Stomach (tissue), 4 donors: ENCODE measurements around the gene PTPN14.

ENCODE experiments used
- POLR2A ChIP-seq, 4 donors: fragments of 450-650 bp; IDR thresholded peaks; one replicate each; pipeline ENCODE4 v1.6.1; 2016; ENCODE audit warnings: antibody characterized with exemption in 4 of 4, control low read depth in 2 of 4, mild to moderate bottlenecking in 1 of 4, moderate library complexity in 1 of 4
- POLR2AphosphoS5 ChIP-seq, 3 donors: sonication (generic); formaldehyde crosslinking; IDR thresholded peaks; one replicate each; pipeline ENCODE4 v1.6.1; 2016; ENCODE audit warnings: antibody characterized with exemption in 3 of 3
- TF ChIP-seq, protein P1 (sequence below), 7 experiments: fragments of 450-650 bp in 4 of 7; fragments of 200-600 bp in 3 of 7; sonication (generic) in 3 of 7; IDR thresholded peaks; one replicate each; pipeline ENCODE4 v1.5.1; 2016 to 2019; ENCODE audit warnings: antibody characterized with exemption in 7 of 7, control low read depth in 2 of 7, mild to moderate bottlenecking in 1 of 7

DNA sequence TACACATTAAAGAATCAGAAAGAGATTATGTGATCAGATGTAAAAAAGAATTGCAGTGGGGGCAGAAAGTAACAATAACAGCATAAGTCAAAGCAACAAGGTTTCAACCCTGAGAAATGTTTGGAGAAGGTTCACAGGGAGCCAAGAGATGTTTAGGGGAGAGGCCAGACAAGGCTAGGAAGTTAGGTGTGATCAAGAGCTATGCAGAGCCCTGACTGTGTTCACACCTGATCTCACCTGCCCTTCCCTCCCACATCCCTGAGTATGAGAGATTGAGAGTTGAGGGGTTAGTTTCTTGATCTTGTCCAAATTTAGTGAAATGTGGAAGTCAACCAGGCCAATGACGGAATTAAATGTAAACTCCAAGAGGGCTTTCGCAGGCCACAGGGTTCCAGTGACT is 10.2 kb downstream of the PTPN14 start:
- no peak for TF ChIP-seq POLR2AphosphoS5 (IDR thresholded peaks at IDR 0.05)
- no peak for TF ChIP-seq POLR2A (IDR thresholded peaks at IDR 0.05)
- TF ChIP-seq, protein P1, sequence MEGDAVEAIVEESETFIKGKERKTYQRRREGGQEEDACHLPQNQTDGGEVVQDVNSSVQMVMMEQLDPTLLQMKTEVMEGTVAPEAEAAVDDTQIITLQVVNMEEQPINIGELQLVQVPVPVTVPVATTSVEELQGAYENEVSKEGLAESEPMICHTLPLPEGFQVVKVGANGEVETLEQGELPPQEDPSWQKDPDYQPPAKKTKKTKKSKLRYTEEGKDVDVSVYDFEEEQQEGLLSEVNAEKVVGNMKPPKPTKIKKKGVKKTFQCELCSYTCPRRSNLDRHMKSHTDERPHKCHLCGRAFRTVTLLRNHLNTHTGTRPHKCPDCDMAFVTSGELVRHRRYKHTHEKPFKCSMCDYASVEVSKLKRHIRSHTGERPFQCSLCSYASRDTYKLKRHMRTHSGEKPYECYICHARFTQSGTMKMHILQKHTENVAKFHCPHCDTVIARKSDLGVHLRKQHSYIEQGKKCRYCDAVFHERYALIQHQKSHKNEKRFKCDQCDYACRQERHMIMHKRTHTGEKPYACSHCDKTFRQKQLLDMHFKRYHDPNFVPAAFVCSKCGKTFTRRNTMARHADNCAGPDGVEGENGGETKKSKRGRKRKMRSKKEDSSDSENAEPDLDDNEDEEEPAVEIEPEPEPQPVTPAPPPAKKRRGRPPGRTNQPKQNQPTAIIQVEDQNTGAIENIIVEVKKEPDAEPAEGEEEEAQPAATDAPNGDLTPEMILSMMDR (IDR thresholded peaks at IDR 0.05): no peak
